Mesodermal cell (in vitro differentiated cells): Measurements from ENCODE around the gene STARD9.
"Not testable (repeated sequence)": the region's sequence is repeated elsewhere in the genome, so short reads cannot be mapped to it uniquely, and the experiment has no call there.

Experiments
- H3K27ac ChIP-seq: 2 replicates; pipeline ENCODE4 v1.7.0; 2013; ENCODE audit warnings: mild to moderate bottlenecking, low read depth, low read length, moderate library complexity; ENCODE audit not compliant: severe bottlenecking
- H3K36me3 ChIP-seq: 2 replicates; pipeline ENCODE4 v1.7.1; 2013; ENCODE audit warnings: mild to moderate bottlenecking, low read length, moderate library complexity; ENCODE audit not compliant: control insufficient read depth, insufficient read depth
- H3K4me1 ChIP-seq: one replicate; pipeline ENCODE4 v1.7.1; 2013; ENCODE audit warnings: mild to moderate bottlenecking, low read length; ENCODE audit not compliant: insufficient read depth, control insufficient read depth, poor library complexity, severe bottlenecking
- H3K4me3 ChIP-seq: 2 replicates; pipeline ENCODE4 v1.7.0; 2013; ENCODE audit warnings: low read length, control low read depth, mild to moderate bottlenecking; ENCODE audit not compliant: insufficient read depth, poor library complexity, severe bottlenecking; ENCODE audit errors: extremely low read depth
- H3K9me3 ChIP-seq: 2 replicates; pipeline ENCODE4 v1.7.1; 2013; ENCODE audit warnings: mild to moderate bottlenecking, low read length, moderate library complexity; ENCODE audit not compliant: control insufficient read depth
- WGBS, 2 experiments: methylation state at CpG; one replicate each; pipeline ENCODE4 v1.1.5; 2013; ENCODE audit warnings: missing lambda C conversion rate in 2 of 2; ENCODE audit not compliant: insufficient coverage in 2 of 2; 5-methylcytosine and 5-hydroxymethylcytosine counted together

Gene STARD9

DNA sequence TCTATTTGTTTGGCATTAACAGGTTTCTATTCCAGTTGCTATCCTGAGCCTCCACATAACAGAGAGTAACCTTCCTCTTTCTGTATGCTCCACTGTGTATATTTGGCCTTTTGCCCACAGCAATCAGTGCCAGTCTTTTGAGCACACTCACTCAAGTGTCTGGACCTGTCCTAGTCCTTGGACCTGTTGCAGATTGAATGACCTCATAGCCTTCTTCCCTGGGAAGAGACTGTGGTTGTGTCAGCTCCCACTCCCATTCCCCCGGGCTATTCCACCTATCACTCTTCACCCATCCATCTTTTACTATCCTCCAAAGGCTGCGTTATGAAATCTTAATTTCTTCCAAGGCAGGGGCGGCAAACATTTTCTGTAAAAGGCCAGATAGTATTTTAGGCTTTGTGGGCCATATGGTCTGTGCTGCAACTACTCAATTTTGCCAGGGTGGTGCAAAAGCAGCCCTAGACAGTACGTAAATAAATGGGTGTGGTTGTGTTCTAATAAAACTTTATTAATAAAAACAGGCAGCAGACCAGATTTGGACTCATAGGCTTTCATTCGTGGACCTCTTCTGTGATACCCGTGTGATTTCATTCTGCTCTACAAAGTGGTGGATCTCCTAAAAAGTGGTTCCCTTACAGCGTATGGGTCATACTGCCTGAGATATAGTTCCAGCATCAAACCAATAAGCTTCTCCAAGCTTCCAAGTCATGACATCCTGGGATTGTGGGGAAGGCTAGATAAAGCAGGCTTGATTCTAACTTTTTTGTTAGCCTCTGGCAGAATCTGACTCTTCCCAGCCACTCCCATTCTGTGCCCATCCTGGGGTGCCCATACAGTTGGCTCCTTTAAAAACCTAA lies 104.1 kb downstream of the STARD9 start:
- no peaks in the 10 kb centered on the region for H3K4me1 ChIP-seq
- peaks cover 31% of the 10 kb centered on the region for H3K36me3 ChIP-seq
- WGBS, 2 experiments = 93 to 99% methylated on average over 4 to 5 of the region's 7 CpGs
- H3K9me3 ChIP-seq = no peaks in the 10 kb centered on the region
- no peak overlapping the region for H3K27ac ChIP-seq
- no peak overlapping the region for H3K4me3 ChIP-seq

DNA sequence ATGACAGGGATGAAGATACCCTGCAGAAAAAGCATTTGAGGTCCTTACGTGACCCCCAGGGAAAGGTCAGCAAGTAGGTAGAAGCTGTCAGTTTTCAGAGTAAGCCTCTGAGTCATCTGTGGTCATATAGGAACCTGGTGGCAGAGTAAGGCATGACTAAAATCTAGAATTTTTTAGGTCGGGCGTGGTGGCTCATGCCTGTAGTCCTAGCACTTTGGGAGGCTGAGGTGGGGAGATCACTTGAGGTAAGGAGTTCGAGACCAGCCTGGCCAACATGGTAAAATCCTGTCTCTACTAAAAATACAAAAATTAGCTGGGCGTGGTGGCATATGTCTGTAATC lies 104.7 kb downstream of the STARD9 start:
- H3K4me1 ChIP-seq, H3K9me3 ChIP-seq, H3K4me3 ChIP-seq, H3K27ac ChIP-seq: not testable (repeated sequence)
- WGBS, 2 experiments = 91 to 96% methylated on average over 3 to 4 of the region's 5 CpGs
- peaks cover 37% of the 10 kb centered on the region for H3K36me3 ChIP-seq

DNA sequence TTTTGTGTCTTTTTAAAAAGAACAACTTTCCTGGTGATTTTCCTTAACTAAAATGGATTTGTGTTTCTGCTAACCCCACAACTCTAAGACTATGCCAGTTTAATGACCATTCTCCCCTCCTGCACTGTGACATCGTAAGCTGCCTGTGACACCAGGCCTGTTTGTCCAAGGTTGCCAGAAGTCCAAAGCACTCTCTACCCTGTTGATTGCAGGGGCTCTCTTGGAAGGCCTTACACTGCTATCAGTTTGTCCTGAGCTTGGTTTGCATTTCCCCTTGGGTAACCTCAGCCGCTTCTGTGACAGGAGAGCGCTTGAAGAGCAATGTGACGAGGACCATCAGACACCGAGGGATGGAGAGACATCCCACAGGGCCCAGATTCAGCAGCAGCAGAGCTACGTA lies 105.7 kb downstream of the STARD9 start:
- Histone ChIP-seq H3K36me3 (peaks cover 37% of the 10 kb centered on the region), H3K27ac (no peak overlapping the region), H3K4me1 (no peaks in the 10 kb centered on the region), H3K4me3 (no peak overlapping the region), H3K9me3 (no peaks in the 10 kb centered on the region)
- 95 to 100% methylated on average over 6 of the region's 6 CpGs for WGBS, 2 experiments

DNA sequence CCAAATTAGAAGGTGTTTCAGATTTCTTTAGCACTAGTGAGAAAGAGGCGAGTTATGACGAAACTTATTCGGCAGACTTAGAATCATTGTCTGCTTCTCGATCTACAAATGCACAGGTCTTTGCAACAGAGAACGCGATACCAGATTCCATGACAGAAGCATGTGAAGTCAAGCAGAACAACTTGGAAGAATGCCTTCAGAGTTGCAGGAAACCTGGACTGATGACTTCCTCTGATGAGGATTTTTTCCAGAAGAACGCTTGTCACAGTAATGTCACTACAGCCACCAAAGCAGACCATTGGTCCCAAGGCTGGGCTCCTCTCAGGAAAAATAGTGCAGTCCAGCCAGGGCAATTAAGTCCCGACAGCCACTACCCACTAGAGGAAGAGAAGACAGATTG lies 110.9 kb downstream of the STARD9 start:
- Histone ChIP-seq H3K36me3 (peaks cover 56% of the 10 kb centered on the region), H3K4me1 (no peaks in the 10 kb centered on the region), H3K27ac (no peak overlapping the region), H3K4me3 (no peak overlapping the region), H3K9me3 (no peaks in the 10 kb centered on the region)
- WGBS, 2 experiments = 91 to 95% methylated on average over 7 of the region's 8 CpGs

DNA sequence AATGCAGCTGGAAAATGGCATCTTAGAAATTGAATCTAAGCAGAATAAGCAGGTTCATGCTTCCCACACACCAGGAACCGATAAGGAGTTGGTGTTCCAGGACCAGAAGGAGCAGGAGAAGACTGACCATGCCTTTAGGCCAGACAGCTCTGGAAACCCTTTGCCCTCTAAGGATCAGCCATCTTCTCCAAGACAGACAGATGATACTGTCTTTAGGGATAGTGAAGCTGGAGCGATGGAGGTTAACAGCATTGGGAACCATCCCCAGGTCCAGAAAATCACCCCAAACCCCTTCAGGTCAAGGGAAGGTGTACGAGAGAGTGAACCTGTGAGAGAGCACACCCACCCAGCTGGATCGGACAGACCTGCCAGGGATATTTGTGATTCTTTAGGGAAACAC lies 112.3 kb downstream of the STARD9 start:
- H3K27ac ChIP-seq = no peak overlapping the region
- no peaks in the 10 kb centered on the region for H3K4me1 ChIP-seq
- peaks cover 47% of the 10 kb centered on the region for H3K36me3 ChIP-seq
- H3K4me3 ChIP-seq = no peak overlapping the region
- no peaks in the 10 kb centered on the region for H3K9me3 ChIP-seq
- WGBS, 2 experiments = 100% methylated on average over 1 to 2 of the region's 4 CpGs

DNA sequence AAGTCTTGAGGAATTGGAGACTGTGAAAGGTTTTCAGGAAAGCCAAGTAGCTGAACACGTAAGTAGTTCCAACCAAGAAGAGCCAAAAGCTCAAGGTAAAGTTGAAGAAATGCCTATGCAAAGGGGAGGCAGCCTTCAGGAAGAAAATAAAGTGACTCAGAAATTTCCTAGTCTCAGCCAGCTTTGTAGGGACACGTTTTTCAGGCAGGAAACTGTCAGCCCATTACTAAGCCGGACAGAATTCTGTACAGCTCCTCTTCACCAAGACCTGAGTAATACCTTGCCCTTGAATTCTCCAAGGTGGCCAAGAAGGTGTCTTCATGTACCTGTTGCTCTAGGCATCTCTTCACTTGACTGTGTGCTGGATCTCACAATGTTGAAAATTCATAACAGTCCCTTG lies 112.9 kb downstream of the STARD9 start:
- Histone ChIP-seq H3K4me3 (no peak overlapping the region), H3K4me1 (no peaks in the 10 kb centered on the region), H3K27ac (no peak overlapping the region), H3K9me3 (no peaks in the 10 kb centered on the region), H3K36me3 (peaks cover 43% of the 10 kb centered on the region)
- 92 to 94% methylated on average over 3 of the region's 3 CpGs for WGBS, 2 experiments

DNA sequence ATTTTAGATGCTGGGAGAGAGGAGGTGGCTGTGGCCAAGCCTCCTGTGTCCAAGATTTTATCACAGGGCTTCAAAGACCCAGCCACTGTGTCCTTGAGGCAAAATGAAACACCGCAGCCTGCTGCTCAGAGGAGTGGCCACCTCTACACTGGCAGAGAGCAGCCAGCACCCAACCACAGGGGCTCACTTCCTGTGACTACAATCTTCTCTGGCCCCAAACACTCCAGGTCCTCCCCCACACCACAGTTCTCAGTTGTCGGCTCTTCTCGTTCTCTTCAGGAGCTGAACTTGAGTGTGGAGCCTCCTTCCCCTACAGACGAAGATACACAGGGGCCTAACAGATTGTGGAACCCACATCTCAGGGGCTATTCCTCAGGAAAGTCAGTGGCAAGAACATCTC lies 115.9 kb downstream of the STARD9 start:
- no peaks in the 10 kb centered on the region for H3K9me3 ChIP-seq
- WGBS, 2 experiments = 94 to 95% methylated on average over 3 to 4 of the region's 4 CpGs

DNA sequence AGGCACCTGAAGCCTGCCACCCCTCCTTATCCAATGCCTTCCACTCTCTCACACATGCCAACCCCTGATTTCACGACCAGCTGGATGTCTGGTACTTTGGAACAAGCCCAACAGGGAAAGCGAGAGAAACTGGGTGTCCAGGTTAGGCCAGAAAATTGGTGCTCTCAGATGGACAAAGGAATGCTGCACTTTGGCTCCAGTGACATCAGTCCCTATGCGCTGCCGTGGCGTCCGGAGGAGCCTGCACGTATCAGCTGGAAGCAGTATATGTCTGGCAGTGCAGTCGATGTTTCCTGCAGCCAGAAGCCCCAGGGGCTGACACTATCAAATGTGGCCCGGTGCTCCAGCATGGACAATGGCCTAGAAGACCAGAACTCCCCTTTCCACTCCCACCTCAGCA lies 116.4 kb downstream of the STARD9 start:
- Histone ChIP-seq H3K27ac (no peak overlapping the region), H3K4me1 (no peaks in the 10 kb centered on the region)

More for the DNA sequence above, 115.9 kb downstream of the STARD9 start:
- no peak overlapping the region for H3K27ac ChIP-seq
- no peak overlapping the region for H3K4me3 ChIP-seq
- H3K4me1 ChIP-seq = no peaks in the 10 kb centered on the region
- peaks cover 18% of the 10 kb centered on the region for H3K36me3 ChIP-seq

DNA sequence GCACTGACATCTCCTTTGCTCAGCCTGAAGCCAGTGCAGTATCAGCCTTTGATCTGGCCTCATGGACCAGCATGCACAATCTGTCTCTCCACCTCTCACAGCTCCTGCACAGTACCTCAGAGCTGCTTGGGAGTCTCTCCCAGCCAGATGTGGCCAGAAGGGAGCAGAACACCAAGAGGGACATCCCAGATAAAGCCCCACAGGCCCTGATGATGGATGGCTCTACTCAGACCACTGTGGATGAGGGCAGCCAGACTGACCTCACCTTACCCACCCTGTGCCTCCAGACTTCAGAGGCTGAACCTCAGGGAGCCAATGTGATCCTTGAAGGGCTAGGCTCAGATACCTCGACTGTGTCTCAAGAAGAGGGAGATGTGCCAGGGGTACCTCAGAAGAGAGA lies 117.1 kb downstream of the STARD9 start:
- Histone ChIP-seq H3K27ac (no peak overlapping the region), H3K4me1 (no peaks in the 10 kb centered on the region), H3K9me3 (no peaks in the 10 kb centered on the region), H3K36me3 (peaks cover 7% of the 10 kb centered on the region), H3K4me3 (no peak overlapping the region)
- no CpG with 5 or more reads among the region's 1 CpG for WGBS, 2 experiments

More for the DNA sequence above, 116.4 kb downstream of the STARD9 start:
- WGBS, 2 experiments = 92 to 96% methylated on average over 8 to 9 of the region's 9 CpGs
- Histone ChIP-seq H3K4me3 (no peak overlapping the region), H3K9me3 (no peaks in the 10 kb centered on the region), H3K36me3 (peaks cover 13% of the 10 kb centered on the region)

DNA sequence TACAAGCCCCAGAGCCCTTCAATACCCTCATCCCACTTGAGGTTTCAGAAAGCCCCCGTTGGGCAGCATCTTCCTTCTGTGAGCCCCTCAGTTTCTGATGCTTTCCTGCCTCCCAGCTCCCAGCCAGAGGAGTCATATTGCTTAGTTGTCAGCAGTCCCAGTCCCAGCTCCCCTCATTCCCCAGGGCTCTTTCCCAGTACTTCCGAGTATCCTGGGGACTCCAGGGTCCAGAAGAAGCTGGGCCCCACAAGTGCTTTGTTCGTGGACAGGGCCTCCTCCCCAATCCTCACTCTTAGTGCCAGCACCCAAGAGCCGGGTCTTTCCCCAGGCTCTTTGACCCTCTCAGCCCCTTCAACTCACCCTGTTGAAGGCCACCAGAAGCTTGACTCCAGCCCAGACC lies 117.6 kb downstream of the STARD9 start:
- no peaks in the 10 kb centered on the region for H3K4me1 ChIP-seq
- H3K4me3 ChIP-seq = no peak overlapping the region
- 86 to 90% methylated on average over 1 to 4 of the region's 4 CpGs for whole genome bisulfite sequencing, 2 experiments
- H3K27ac ChIP-seq = no peak overlapping the region
- H3K36me3 ChIP-seq = peaks cover 5% of the 10 kb centered on the region
- H3K9me3 ChIP-seq = no peaks in the 10 kb centered on the region

DNA sequence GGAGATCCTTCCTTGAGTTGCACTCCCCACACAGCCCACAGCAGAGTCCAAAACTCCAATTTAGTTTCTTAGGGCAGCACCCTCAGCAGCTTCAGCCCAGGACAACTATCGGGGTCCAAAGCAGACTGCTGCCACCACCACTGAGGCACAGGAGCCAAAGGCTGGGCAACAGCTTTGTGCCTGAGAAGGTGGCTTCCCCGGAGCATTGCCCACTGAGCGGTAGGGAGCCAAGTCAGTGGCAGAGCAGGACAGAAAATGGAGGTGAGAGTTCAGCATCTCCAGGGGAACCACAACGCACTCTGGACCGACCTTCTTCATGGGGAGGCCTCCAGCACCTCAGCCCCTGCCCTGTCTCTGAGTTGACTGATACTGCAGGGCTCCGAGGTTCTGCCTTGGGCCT lies 118.1 kb downstream of the STARD9 start:
- Histone ChIP-seq H3K27ac (no peak overlapping the region), H3K4me1 (no peaks in the 10 kb centered on the region), H3K4me3 (no peak overlapping the region), H3K9me3 (no peaks in the 10 kb centered on the region), H3K36me3 (no peaks in the 10 kb centered on the region)
- 92 to 96% methylated on average over 6 of the region's 6 CpGs for WGBS, 2 experiments
